ENCODE measurements around the gene SHLD3. TPM values are rescaled to one million over a fixed set of nuclear protein-coding genes. Genes with fewer than 3 reads are reported as not detected.
A peak's percentile ranks its signal among the peaks of the same experiment; 100 is the strongest.

SHLD3 gene
- total and polyA plus RNA-seq, 9 of the 15 experiments (the other 6 are each of a cell fraction or from before 2014, with no cell fraction given): 3.0 to 14.5 (median 8.6) TPM

DNA sequence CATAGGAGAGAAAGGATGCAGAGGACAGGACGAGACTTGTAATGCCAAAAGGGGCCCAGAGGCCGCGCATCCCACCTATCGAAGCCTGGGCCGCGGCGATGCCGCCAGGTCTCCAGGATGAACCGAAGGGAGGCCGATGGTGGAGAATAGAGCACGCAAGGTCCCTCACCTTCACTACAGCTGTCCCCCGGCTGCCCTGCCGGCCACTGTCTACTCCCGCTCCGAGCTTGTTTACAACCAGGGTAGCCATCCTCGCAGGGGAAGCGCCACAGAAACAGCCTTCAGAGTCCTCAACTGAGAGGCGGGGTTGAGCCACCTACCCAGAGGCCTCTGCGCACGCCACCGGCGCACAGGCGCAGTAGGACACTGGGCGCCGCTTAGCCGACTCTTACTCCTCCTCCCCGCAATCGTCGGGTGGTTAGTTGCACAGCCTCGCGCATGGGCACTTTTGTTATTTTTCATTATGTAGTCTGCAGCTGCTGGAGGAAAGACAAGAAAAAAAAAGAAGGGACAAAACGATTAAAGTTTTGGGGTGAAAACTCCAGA is 729 bp upstream of the SHLD3 start, which contains the start of gene TRIM23 (continued):
- TF ChIP-seq KAT8 (IDR thresholded peaks at IDR 0.05; ENCODE audit: low read depth) (no peak), XRCC3 (IDR thresholded peaks at IDR 0.05) (no peak), CBFA2T2 (conservative IDR thresholded peaks at IDR 0.05) (no peak), MAFF (IDR thresholded peaks at IDR 0.05; ENCODE audit: low read length) (no peak), L3MBTL2 (IDR thresholded peaks at IDR 0.05) (peak; percentile 77), ZNF384 (IDR thresholded peaks at IDR 0.05; ENCODE audit: low read depth, low read length) (no peak), ELF1 (tag; IDR thresholded peaks at IDR 0.05) (no peak), ZNF584 (CRISPR knock-in tag; IDR thresholded peaks at IDR 0.05; ENCODE audit: low read depth) (no peak), NR2C2 (CRISPR knock-in tag; IDR thresholded peaks at IDR 0.05) (no peak), NR2C2 (tag; IDR thresholded peaks at IDR 0.05) (no peak), ZNF224 (CRISPR knock-in tag; IDR thresholded peaks at IDR 0.05) (no peak), NBN (IDR thresholded peaks at IDR 0.05; ENCODE audit: low read depth) (no peak), ZKSCAN1 (IDR thresholded peaks at IDR 0.05; ENCODE audit: low read depth, low read length) (no peak), ZNF717 (CRISPR knock-in tag; IDR thresholded peaks at IDR 0.05) (no peak), MCM3 (IDR thresholded peaks at IDR 0.05) (no peak)
- TF ChIP-seq, protein P1, sequence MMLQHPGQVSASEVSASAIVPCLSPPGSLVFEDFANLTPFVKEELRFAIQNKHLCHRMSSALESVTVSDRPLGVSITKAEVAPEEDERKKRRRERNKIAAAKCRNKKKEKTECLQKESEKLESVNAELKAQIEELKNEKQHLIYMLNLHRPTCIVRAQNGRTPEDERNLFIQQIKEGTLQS (IDR thresholded peaks at IDR 0.05): no peak
- TF ChIP-seq, protein P1 (CRISPR knock-in tag; conservative IDR thresholded peaks at IDR 0.05): 0 out of 2 replicates have a peak, but pooled peaks have one; percentile 53
- TF ChIP-seq, protein P2, sequence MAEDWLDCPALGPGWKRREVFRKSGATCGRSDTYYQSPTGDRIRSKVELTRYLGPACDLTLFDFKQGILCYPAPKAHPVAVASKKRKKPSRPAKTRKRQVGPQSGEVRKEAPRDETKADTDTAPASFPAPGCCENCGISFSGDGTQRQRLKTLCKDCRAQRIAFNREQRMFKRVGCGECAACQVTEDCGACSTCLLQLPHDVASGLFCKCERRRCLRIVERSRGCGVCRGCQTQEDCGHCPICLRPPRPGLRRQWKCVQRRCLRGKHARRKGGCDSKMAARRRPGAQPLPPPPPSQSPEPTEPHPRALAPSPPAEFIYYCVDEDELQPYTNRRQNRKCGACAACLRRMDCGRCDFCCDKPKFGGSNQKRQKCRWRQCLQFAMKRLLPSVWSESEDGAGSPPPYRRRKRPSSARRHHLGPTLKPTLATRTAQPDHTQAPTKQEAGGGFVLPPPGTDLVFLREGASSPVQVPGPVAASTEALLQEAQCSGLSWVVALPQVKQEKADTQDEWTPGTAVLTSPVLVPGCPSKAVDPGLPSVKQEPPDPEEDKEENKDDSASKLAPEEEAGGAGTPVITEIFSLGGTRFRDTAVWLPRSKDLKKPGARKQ (CRISPR knock-in tag; IDR thresholded peaks at IDR 0.05): no peak
- TF ChIP-seq, protein P3, sequence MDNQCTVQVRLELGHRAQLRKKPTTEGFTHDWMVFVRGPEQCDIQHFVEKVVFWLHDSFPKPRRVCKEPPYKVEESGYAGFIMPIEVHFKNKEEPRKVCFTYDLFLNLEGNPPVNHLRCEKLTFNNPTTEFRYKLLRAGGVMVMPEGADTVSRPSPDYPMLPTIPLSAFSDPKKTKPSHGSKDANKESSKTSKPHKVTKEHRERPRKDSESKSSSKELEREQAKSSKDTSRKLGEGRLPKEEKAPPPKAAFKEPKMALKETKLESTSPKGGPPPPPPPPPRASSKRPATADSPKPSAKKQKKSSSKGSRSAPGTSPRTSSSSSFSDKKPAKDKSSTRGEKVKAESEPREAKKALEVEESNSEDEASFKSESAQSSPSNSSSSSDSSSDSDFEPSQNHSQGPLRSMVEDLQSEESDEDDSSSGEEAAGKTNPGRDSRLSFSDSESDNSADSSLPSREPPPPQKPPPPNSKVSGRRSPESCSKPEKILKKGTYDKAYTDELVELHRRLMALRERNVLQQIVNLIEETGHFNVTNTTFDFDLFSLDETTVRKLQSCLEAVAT (IDR thresholded peaks at IDR 0.05): no peak
- TF ChIP-seq, protein P4, sequence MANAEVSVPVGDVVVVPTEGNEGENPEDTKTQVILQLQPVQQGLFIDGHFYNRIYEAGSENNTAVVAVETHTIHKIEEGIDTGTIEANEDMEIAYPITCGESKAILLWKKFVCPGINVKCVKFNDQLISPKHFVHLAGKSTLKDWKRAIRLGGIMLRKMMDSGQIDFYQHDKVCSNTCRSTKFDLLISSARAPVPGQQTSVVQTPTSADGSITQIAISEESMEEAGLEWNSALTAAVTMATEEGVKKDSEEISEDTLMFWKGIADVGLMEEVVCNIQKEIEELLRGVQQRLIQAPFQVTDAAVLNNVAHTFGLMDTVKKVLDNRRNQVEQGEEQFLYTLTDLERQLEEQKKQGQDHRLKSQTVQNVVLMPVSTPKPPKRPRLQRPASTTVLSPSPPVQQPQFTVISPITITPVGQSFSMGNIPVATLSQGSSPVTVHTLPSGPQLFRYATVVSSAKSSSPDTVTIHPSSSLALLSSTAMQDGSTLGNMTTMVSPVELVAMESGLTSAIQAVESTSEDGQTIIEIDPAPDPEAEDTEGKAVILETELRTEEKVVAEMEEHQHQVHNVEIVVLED (CRISPR knock-in tag; IDR thresholded peaks at IDR 0.05): no peak
- TF ChIP-seq, protein P5, sequence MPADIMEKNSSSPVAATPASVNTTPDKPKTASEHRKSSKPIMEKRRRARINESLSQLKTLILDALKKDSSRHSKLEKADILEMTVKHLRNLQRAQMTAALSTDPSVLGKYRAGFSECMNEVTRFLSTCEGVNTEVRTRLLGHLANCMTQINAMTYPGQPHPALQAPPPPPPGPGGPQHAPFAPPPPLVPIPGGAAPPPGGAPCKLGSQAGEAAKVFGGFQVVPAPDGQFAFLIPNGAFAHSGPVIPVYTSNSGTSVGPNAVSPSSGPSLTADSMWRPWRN (IDR thresholded peaks at IDR 0.05; ENCODE audit: low read depth): no peak
- TF ChIP-seq, protein P6, sequence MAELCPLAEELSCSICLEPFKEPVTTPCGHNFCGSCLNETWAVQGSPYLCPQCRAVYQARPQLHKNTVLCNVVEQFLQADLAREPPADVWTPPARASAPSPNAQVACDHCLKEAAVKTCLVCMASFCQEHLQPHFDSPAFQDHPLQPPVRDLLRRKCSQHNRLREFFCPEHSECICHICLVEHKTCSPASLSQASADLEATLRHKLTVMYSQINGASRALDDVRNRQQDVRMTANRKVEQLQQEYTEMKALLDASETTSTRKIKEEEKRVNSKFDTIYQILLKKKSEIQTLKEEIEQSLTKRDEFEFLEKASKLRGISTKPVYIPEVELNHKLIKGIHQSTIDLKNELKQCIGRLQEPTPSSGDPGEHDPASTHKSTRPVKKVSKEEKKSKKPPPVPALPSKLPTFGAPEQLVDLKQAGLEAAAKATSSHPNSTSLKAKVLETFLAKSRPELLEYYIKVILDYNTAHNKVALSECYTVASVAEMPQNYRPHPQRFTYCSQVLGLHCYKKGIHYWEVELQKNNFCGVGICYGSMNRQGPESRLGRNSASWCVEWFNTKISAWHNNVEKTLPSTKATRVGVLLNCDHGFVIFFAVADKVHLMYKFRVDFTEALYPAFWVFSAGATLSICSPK (IDR thresholded peaks at IDR 0.05; ENCODE audit: borderline replicate concordance): no peak

Measured in K562 (cell line).